Thyroid gland (tissue), 4 donors: ENCODE data around the gene ITGA11.

ENCODE experiments used
- POLR2A ChIP-seq, 2 donors: fragments of 450-650 bp; IDR thresholded peaks; one replicate each; pipeline ENCODE4 v1.6.1; 2017; ENCODE audit warnings: antibody characterized with exemption in 2 of 2, mild to moderate bottlenecking in 2 of 2, moderate library complexity in 1 of 2
- TF ChIP-seq, protein P1 (sequence below), 6 experiments: fragments of 200-600 bp in 3 of 6; fragments of 450-650 bp in 3 of 6; sonication (generic) in 3 of 6; IDR thresholded peaks; one replicate each; pipeline ENCODE4 v1.5.1; 2016 to 2019; ENCODE audit warnings: antibody characterized with exemption in 6 of 6, mild to moderate bottlenecking in 2 of 6, inconsistent platforms in 1 of 6, moderate library complexity in 1 of 6

DNA sequence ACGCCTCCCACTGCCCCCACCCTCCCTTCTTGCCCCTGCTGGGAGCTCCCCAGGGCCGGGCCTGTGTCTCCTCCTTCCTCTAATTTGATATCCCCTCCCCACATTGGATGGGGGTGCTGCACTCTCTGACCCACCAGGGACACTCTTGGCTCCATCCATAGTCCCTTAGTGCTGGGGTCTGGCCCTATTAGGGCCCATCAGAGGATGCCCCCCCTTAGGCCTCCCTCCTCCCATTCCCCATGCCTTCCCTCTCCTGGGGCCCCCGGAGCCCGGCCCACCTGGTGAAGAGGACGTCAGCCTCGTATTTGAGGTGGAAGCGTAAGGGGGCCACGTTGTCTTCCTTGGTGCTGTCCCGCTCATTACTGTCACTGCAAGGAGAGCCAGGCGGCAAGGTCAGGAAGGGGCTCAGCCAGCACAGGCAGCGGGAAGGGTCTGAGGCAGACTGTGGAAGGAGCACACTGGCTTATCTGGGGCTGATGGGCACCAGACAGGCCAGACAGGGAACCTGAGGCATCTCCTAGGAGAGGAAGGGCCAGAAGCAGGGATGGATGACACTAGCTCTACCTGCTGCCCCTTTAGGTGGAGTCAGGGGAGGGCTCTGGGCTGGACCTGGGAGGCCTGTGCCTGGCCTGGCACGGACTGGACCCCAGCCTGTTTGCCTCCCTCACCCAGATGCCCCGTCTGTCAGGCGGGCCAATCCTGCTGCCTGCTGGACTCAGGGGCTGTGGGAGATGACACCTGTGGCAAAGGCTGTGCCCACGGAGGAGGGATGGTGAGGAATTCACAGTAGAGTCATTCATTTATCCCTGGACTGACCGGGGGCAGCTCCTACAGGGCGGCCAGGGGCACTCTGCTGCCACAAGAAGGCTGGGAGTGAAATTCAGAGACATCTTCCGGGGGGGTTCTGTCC is 118.2 kb downstream of the ITGA11 start:
- TF ChIP-seq, protein P1, sequence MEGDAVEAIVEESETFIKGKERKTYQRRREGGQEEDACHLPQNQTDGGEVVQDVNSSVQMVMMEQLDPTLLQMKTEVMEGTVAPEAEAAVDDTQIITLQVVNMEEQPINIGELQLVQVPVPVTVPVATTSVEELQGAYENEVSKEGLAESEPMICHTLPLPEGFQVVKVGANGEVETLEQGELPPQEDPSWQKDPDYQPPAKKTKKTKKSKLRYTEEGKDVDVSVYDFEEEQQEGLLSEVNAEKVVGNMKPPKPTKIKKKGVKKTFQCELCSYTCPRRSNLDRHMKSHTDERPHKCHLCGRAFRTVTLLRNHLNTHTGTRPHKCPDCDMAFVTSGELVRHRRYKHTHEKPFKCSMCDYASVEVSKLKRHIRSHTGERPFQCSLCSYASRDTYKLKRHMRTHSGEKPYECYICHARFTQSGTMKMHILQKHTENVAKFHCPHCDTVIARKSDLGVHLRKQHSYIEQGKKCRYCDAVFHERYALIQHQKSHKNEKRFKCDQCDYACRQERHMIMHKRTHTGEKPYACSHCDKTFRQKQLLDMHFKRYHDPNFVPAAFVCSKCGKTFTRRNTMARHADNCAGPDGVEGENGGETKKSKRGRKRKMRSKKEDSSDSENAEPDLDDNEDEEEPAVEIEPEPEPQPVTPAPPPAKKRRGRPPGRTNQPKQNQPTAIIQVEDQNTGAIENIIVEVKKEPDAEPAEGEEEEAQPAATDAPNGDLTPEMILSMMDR (IDR thresholded peaks at IDR 0.05): no peak
- no peak for TF ChIP-seq POLR2A (IDR thresholded peaks at IDR 0.05)
